BE2C (cell line): ENCODE results near the gene EID2B.

Source experiments
- DNase-seq: peaks from one replicate; pipeline ENCODE4 v3.0.0-alpha.2; 2020
- H3K27me3 ChIP-seq: fragments of 250-450 bp; sonication (Bioruptor Pico); 2 replicates; pipeline ENCODE4 v1.5.1; 2020; ENCODE audit warnings: mild to moderate bottlenecking
- H3K36me3 ChIP-seq: fragments of 250-450 bp; sonication (Bioruptor Pico); 2 replicates; pipeline ENCODE4 v1.5.1; 2020; ENCODE audit warnings: mild to moderate bottlenecking
- H3K4me1 ChIP-seq: fragments of 250-450 bp; sonication (Bioruptor Pico); 2 replicates; pipeline ENCODE4 v1.5.1; 2020
- H3K4me3 ChIP-seq: 2 replicates; pipeline ENCODE4 v1.5.1; 2011; ENCODE audit warnings: low read depth, low read length
- H3K9me3 ChIP-seq: fragments of 250-450 bp; sonication (Bioruptor Pico); 2 replicates; pipeline ENCODE4 v1.5.1; 2020
- CTCF ChIP-seq: IDR thresholded peaks from 2 replicates; pipeline ENCODE4 v1.5.1; 2012; ENCODE audit warnings: mild to moderate bottlenecking, low read depth, low read length

Gene EID2B

GRCh38 chr19:39539518-39540332 lies 7.1 kb upstream of the EID2B start, which contains the start of gene EID2:
Gene EID2 (minus strand): TSS chr19:39540161. CDS start chr19:39540079, 82 bp downstream.
- TF ChIP-seq CTCF = peak; percentile 66
- Histone ChIP-seq H3K4me1 (no peaks in the 10 kb centered on the region), H3K27me3 (no peaks in the 10 kb centered on the region), H3K9me3 (no peaks in the 10 kb centered on the region), H3K36me3 (no peaks in the 10 kb centered on the region), H3K4me3 (peak within 1 kb of the TSS; percentile 68)
- peak; percentile 94 for DNase-seq

DNA sequence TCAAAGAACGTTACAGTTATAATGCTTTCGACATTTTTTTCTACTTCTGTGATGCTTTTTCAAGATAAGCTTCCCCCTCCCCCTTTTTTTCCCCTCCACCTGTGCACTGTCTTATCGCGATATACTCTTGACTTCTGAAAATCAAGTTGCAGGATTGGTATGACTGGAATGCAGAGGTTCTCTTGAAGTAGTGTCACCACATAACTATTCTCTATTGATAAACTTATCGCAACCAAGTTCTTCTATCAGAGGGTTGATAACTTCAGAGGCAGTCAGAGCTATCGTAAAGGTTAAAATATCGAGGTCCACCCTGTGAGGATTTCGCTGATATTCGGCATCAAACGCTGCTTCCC lies 6.5 kb upstream of the EID2B start:
- no peak for TF ChIP-seq CTCF

GRCh38 chr19:39533791-39534190 lies 1.1 kb upstream of the EID2B start:
- no peaks in the 10 kb centered on the region for H3K36me3 ChIP-seq
- no peak for DNase-seq
- no peaks in the 10 kb centered on the region for H3K27me3 ChIP-seq
- no peak overlapping the region for H3K4me3 ChIP-seq
- no peaks in the 10 kb centered on the region for H3K9me3 ChIP-seq
- no peak for TF ChIP-seq CTCF
- no peaks in the 10 kb centered on the region for H3K4me1 ChIP-seq

More for the DNA sequence above, 6.5 kb upstream of the EID2B start:
- Histone ChIP-seq H3K9me3 (no peaks in the 10 kb centered on the region), H3K4me1 (no peaks in the 10 kb centered on the region), H3K4me3 (peak overlapping the region; percentile 68), H3K36me3 (no peaks in the 10 kb centered on the region), H3K27me3 (no peaks in the 10 kb centered on the region)
- no peak for DNase-seq

- TF ChIP-seq CTCF = no peak
- Histone ChIP-seq H3K4me1 (no peaks in the 10 kb centered on the region), H3K4me3 (no peak overlapping the region; the same call in 1 of the 2 replicates), H3K9me3 (no peaks in the 10 kb centered on the region), H3K36me3 (no peaks in the 10 kb centered on the region), H3K27me3 (no peaks in the 10 kb centered on the region)
- DNase-seq = no peak
Measured at GRCh38 chr19:39533003-39533512, 406 bp upstream of the EID2B start.

DNA sequence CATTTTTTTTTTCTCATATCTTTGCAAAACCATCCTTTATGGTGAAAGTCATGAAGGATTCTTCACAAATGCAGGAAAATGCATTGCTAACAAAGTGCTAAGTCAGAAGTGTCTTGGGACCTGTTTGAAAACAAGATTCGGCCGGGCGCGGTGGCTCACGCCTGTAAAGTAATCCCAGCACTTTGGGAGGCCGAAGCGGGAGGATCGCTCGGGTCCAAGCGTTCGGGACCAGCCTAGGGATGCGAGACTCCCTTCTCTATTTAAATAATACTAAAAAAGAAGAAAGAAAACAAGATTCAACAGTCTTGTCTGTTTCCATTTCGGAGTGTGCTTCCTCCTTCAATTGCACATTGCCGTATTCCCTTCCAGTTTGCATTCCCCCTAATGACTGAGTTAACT lies 819 bp downstream of the EID2B start:
- Histone ChIP-seq H3K36me3 (no peaks in the 10 kb centered on the region), H3K4me1 (no peaks in the 10 kb centered on the region), H3K4me3 (peak overlapping the region; percentile 83), H3K9me3 (no peaks in the 10 kb centered on the region), H3K27me3 (no peaks in the 10 kb centered on the region)
- no peak for DNase-seq
- no peak for TF ChIP-seq CTCF

GRCh38 chr19:39525205-39525604 lies 7.4 kb downstream of the EID2B start:
- no peak for DNase-seq
- no peak for TF ChIP-seq CTCF
- Histone ChIP-seq H3K27me3 (no peaks in the 10 kb centered on the region), H3K4me3 (no peak overlapping the region), H3K9me3 (no peaks in the 10 kb centered on the region), H3K4me1 (no peaks in the 10 kb centered on the region), H3K36me3 (no peaks in the 10 kb centered on the region)
